Erythroblast (primary cell): ENCODE measurements around the gene GPR171.

Source experiments
- DNase-seq, 2 experiments: peaks; one replicate each; lab custom pipeline; 2025; lab: John Stamatoyannopoulos, UW
- GATA1 ChIP-seq: IDR thresholded peaks from 2 replicates; pipeline ENCODE4 v1.6.1; 2011; ENCODE audit warnings: low read depth, mild to moderate bottlenecking, control low read depth, low read length, moderate library complexity
- POLR2A ChIP-seq: IDR thresholded peaks from 2 replicates; pipeline ENCODE4 v1.6.1; 2011; ENCODE audit warnings: mild to moderate bottlenecking, low read length

The GPR171 gene

GRCh38 chr3:151204530-151205402 lies 1.8 kb upstream of the GPR171 start:
- no peak for DNase-seq
- no peak for TF ChIP-seq POLR2A
- TF ChIP-seq GATA1: no peak

- TF ChIP-seq POLR2A: no peak
- TF ChIP-seq GATA1: no peak
- no peak for DNase-seq
Measured at GRCh38 chr3:151201051-151201730, 1.8 kb downstream of the GPR171 start.

GRCh38 chr3:151200586-151200985 lies 2.4 kb downstream of the GPR171 start:
- TF ChIP-seq GATA1 (no peak), POLR2A (no peak)
- peak in 1 of 2 experiments; percentile 6 for DNase-seq

- TF ChIP-seq GATA1 (no peak), POLR2A (no peak)
- no peak for DNase-seq
Measured at GRCh38 chr3:151199554-151200438, 3.2 kb downstream of the GPR171 start.

GRCh38 chr3:151198849-151199248 lies 4.2 kb downstream of the GPR171 start:
- DNase-seq: no peak

GRCh38 chr3:151197981-151198767 lies 4.8 kb downstream of the GPR171 start:
- TF ChIP-seq GATA1 (no peak), POLR2A (no peak)
- no peak for DNase-seq

More at GRCh38 chr3:151198849-151199248, 4.2 kb downstream of the GPR171 start:
- TF ChIP-seq GATA1 (no peak), POLR2A (no peak)

GRCh38 chr3:151197228-151197627 lies 5.8 kb downstream of the GPR171 start:
- no peak for DNase-seq
- TF ChIP-seq POLR2A (no peak), GATA1 (no peak)

GRCh38 chr3:151196434-151196833 lies 6.6 kb downstream of the GPR171 start:
- no peak for TF ChIP-seq GATA1
- no peak for TF ChIP-seq POLR2A
- DNase-seq: no peak

- no peak for DNase-seq
- TF ChIP-seq POLR2A (no peak), GATA1 (no peak)
Measured at GRCh38 chr3:151195826-151196225, 7.2 kb downstream of the GPR171 start.

GRCh38 chr3:151192545-151192944 lies 10.5 kb downstream of the GPR171 start:
- TF ChIP-seq GATA1 (no peak), POLR2A (no peak)
- no peak for DNase-seq

- no peak for TF ChIP-seq GATA1
- TF ChIP-seq POLR2A: no peak
- no peak for DNase-seq
Measured at GRCh38 chr3:151191095-151191494, 11.9 kb downstream of the GPR171 start.

- TF ChIP-seq POLR2A (no peak), GATA1 (no peak)
- no peak for DNase-seq
Measured at GRCh38 chr3:151183265-151183671, 19.7 kb downstream of the GPR171 start.

GRCh38 chr3:151182349-151183079 lies 20.5 kb downstream of the GPR171 start:
- no peak for DNase-seq
- TF ChIP-seq GATA1: no peak
- TF ChIP-seq POLR2A: no peak
